ENCODE results near the gene CLIC3. TPM values are rescaled to one million over a fixed set of nuclear protein-coding genes. Genes with fewer than 3 reads are reported as not detected.

CLIC3 gene
- total RNA-seq, 1 experiment from 2014 or later = 4.3 TPM

DNA sequence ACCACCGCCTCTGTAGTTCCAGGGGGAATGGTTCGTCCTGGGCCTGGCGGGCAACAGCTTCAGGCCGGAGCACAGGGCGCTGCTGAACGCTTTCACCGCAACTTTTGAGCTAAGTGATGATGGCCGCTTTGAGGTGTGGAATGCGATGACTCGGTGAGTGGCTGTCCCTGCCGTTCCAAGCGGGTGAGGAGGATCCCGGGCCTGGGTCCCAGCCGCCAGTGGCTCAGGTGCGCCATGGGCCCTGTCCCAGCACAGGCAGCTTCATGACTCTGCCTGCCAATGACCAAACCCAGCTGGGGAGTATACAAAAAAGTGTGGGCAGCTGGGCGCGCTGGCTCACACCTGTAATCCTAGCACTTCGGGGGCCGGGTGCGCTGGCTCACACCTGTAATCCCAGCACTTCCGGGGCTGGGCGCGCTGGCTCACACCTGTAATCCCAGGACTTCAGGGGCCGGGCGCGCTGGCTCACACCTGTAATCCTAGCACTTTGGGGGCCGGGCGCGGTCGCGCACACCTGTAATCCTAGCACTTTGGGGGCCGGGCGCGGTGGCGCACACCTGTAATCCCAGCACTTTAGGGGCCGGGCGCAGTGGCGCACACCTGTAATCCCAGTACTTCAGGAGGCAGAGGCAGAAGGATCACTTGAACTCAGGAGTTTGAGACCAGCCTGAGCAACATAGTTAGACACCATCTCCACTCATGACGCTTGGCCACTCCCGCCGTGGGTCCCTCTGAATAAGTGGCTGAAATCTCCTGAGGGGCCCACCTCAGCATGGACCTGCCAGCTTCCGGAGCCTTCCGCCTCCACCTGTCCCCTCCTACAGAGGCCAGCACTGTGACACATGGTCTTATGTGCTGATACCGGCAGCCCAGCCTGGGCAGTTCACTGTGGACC lies 43.2 kb downstream of the CLIC3 start:
- ChIA-PET POLR2A (ENCODE audit: unreplicated experiment) (no interaction called here), CTCF (no interaction called here)
- no peaks in the 10 kb centered on the region for H3K36me3 ChIP-seq (ENCODE audit: low read depth, low read length)
- no peak overlapping the region for H3K4me2 ChIP-seq (ENCODE audit: low read length)
- no peaks in the 10 kb centered on the region for H3K9me2 ChIP-seq (replicated peaks; ENCODE audit: low read length)
- no peak overlapping the region for H3K4me3 ChIP-seq (ENCODE audit: low read length)
- TF ChIP-seq EZH2phosphoT487 (IDR thresholded peaks at IDR 0.05; ENCODE audit: borderline replicate concordance, low read length) (no peak), CTCF (conservative IDR thresholded peaks at IDR 0.05; ENCODE audit: low read depth, low read length) (no peak), EZH2 (IDR thresholded peaks at IDR 0.05; ENCODE audit: low read length, unreplicated experiment) (no peak)
- ATAC-seq (no peak), DNase-seq (no peak)
- H3K27ac ChIP-seq (ENCODE audit: low read length) = no peak overlapping the region
- no peaks in the 10 kb centered on the region for H3F3A ChIP-seq (ENCODE audit: low read length, unreplicated experiment)
- BruUV-seq (replicated peaks) = no TSS peak
- H3K27me3 ChIP-seq (ENCODE audit: low read length) = no peaks in the 10 kb centered on the region
- intact Hi-C loops (cut with micrococcal nuclease) = no loop called here
- H2AFZ ChIP-seq (ENCODE audit: low read length) = no peak overlapping the region
- peaks cover 13% of the 10 kb centered on the region for H3K4me1 ChIP-seq (ENCODE audit: insufficient read depth, low read length)
- no peaks in the 10 kb centered on the region for H3K79me2 ChIP-seq (ENCODE audit: low read length)
- no peaks in the 10 kb centered on the region for H3K9me3 ChIP-seq (ENCODE audit: low read length)
- no peaks in the 10 kb centered on the region for H4K20me1 ChIP-seq (ENCODE audit: low read length)
- H3K9ac ChIP-seq (ENCODE audit: low read length) = no peak overlapping the region

DNA sequence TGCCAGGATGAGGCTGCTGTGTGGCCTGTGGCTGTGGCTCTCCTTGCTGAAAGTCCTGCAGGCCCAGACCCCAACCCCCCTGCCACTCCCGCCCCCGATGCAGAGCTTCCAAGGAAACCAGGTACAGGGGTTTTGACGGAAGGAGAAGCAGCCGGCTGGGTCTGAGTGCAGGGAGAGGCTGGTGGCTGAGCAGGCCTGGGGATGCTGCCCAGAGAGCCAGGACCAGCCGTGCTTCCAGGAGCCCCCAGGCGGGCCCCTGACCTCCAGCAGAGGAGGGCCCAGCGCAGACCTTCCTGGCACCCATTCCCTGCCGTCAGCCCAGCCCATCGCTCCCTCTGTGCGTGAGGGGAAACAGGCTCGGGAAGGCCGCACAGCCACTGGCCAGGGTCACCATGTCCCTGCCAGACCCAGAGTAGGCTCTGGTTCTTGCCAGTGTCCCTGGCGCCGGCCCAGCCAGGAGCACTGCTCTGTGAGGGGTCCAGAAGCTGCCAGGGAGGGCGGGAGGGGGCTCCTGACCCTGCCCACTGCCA lies 44.0 kb downstream of the CLIC3 start:
- DNase-seq = no peak
- Histone ChIP-seq H3K9me3 (ENCODE audit: low read length) (no peaks in the 10 kb centered on the region), H3F3A (ENCODE audit: low read length, unreplicated experiment) (no peaks in the 10 kb centered on the region), H2AFZ (ENCODE audit: low read length) (no peak overlapping the region), H3K27ac (ENCODE audit: low read length) (no peak overlapping the region), H3K79me2 (ENCODE audit: low read length) (no peaks in the 10 kb centered on the region), H3K4me2 (ENCODE audit: low read length) (no peak overlapping the region), H3K4me1 (ENCODE audit: insufficient read depth, low read length) (peaks cover 16% of the 10 kb centered on the region), H3K9ac (ENCODE audit: low read length) (no peak overlapping the region), H3K4me3 (ENCODE audit: low read length) (no peak overlapping the region), H3K27me3 (ENCODE audit: low read length) (no peaks in the 10 kb centered on the region), H3K9me2 (replicated peaks; ENCODE audit: low read length) (no peaks in the 10 kb centered on the region), H4K20me1 (ENCODE audit: low read length) (no peaks in the 10 kb centered on the region), H3K36me3 (ENCODE audit: low read depth, low read length) (no peaks in the 10 kb centered on the region)
- ChIA-PET CTCF (no interaction called here), POLR2A (ENCODE audit: unreplicated experiment) (no interaction called here)
- no peak for TF ChIP-seq EZH2 (IDR thresholded peaks at IDR 0.05; ENCODE audit: low read length, unreplicated experiment)
- no peak for TF ChIP-seq CTCF (conservative IDR thresholded peaks at IDR 0.05; ENCODE audit: low read depth, low read length)
- TF ChIP-seq EZH2phosphoT487 (IDR thresholded peaks at IDR 0.05; ENCODE audit: borderline replicate concordance, low read length) = no peak
- ATAC-seq = no peak
- intact Hi-C loops (cut with micrococcal nuclease) = no loop called here
- BruUV-seq (replicated peaks) = no TSS peak

All from PC-3 (cell line).